ENCODE data around the gene FCSK.
A peak's percentile ranks its signal among the peaks of the same experiment; 100 is the strongest.

The FCSK gene

DNA sequence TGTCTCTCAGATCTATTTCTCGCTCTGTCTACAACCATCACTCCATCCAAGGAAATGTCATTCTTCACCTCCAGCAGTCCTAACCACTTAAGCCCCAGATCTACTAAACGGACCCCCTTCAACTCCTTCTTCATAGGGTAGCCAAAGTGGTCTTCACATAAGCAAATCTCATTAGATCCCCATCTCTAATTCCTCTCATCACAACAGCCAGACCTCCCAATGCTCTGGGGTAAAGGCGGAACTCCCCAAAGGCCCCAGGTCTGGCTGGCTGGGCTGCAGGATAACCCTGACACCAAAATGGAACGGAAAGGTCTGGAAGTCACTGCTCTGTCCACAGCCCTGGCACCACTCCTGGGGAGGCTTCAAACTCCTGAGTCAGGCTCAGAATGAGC lies 26.6 kb upstream of the FCSK start:
- Histone ChIP-seq H3K36me3 (ENCODE audit: control insufficient read depth, insufficient read depth, low read length) (no peaks in the 10 kb centered on the region), H3K27ac (peak overlapping the region; percentile 95), H3K4me1 (peaks cover 48% of the 10 kb centered on the region), H3K4me3 (ENCODE audit: low read depth, low read length) (peak overlapping the region; percentile 0), H3K9me3 (ENCODE audit: control insufficient read depth, low read length) (no peaks in the 10 kb centered on the region), H3K9ac (no peak overlapping the region), H3K27me3 (ENCODE audit: control insufficient read depth, insufficient read depth, low read length) (no peaks in the 10 kb centered on the region), H3K79me2 (peaks cover 48% of the 10 kb centered on the region), H3K4me2 (ENCODE audit: low read length) (peak overlapping the region; percentile 51), H2AFZ (peak overlapping the region; percentile 64)
- TF ChIP-seq CTCF (IDR thresholded peaks at IDR 0.05) = no peak

DNA sequence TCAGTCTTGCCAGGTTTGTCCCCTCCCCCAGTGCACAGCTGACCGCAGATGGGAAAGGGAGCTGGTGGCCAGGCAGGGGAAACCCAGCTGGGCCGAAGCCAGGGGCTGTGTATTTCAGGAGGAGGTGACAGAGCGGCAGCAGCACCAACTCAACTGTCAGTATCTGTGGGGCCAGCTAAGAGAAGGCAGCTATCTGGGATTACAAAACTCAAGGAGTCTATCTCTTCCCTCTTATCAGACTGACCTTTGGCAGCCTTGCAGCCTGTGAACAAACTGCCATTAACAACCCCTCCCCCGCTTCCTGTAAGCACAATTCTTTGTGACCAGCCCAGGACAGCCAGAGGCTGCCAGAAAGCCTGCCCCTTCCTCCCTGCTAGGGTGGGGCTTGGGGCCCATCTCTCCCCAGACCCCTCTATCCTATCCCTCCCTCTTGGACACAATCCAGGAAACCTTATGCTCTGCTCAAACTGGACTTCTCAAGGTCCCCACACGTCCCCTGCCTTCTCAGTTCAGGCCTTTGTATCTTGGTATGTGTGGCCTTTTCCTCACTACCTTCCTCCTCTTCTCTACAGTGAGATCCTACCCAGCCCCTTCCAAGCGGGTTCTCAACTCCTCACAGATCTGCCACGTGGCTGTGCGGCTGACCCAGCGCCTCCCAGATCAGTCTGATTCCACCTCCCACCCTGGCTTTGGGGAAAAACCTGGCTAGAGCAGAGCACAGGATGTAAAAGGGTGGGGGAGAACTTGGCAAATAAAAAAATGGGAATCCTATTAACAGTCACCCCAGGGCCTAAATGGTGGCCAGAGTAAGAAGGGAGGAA lies 26.0 kb upstream of the FCSK start:
- Histone ChIP-seq H3K79me2 (peaks cover 42% of the 10 kb centered on the region), H3K4me1 (peaks cover 53% of the 10 kb centered on the region), H3K9ac (no peak overlapping the region), H3K4me2 (ENCODE audit: low read length) (peak overlapping the region; percentile 51), H3K36me3 (ENCODE audit: control insufficient read depth, insufficient read depth, low read length) (no peaks in the 10 kb centered on the region), H3K27ac (peak overlapping the region; percentile 95), H2AFZ (peak overlapping the region; percentile 64), H3K9me3 (ENCODE audit: control insufficient read depth, low read length) (no peaks in the 10 kb centered on the region), H3K4me3 (ENCODE audit: low read depth, low read length) (peak overlapping the region; percentile 0), H3K27me3 (ENCODE audit: control insufficient read depth, insufficient read depth, low read length) (no peaks in the 10 kb centered on the region)
- TF ChIP-seq CTCF (IDR thresholded peaks at IDR 0.05) = no peak

- Histone ChIP-seq H3K9me3 (ENCODE audit: control insufficient read depth, low read length) (no peaks in the 10 kb centered on the region), H2AFZ (peak overlapping the region; percentile 44), H3K4me3 (ENCODE audit: low read depth, low read length) (no peak overlapping the region), H3K27me3 (ENCODE audit: control insufficient read depth, insufficient read depth, low read length) (no peaks in the 10 kb centered on the region), H3K36me3 (ENCODE audit: control insufficient read depth, insufficient read depth, low read length) (no peaks in the 10 kb centered on the region), H3K79me2 (peaks cover 27% of the 10 kb centered on the region), H3K27ac (peak overlapping the region; percentile 74), H3K9ac (no peak overlapping the region), H3K4me1 (peaks cover 70% of the 10 kb centered on the region), H3K4me2 (ENCODE audit: low read length) (peak overlapping the region; percentile 37)
- TF ChIP-seq CTCF (IDR thresholded peaks at IDR 0.05) = no peak
These were observed 24.3 kb upstream of the FCSK start for GRCh38 chr16:70429888-70430666.

GRCh38 chr16:70430667-70431536 lies 23.5 kb upstream of the FCSK start:
- Histone ChIP-seq H3K36me3 (ENCODE audit: control insufficient read depth, insufficient read depth, low read length) (no peaks in the 10 kb centered on the region), H3K9ac (no peak overlapping the region), H3K9me3 (ENCODE audit: control insufficient read depth, low read length) (no peaks in the 10 kb centered on the region), H2AFZ (peak overlapping the region; percentile 44), H3K27ac (peak overlapping the region; percentile 74), H3K27me3 (ENCODE audit: control insufficient read depth, insufficient read depth, low read length) (no peaks in the 10 kb centered on the region), H3K4me1 (peaks cover 70% of the 10 kb centered on the region), H3K4me2 (ENCODE audit: low read length) (peak overlapping the region; percentile 37), H3K79me2 (peaks cover 19% of the 10 kb centered on the region), H3K4me3 (ENCODE audit: low read depth, low read length) (no peak overlapping the region)
- no peak for TF ChIP-seq CTCF (IDR thresholded peaks at IDR 0.05)
